GM12878 (cell line): Measurements from ENCODE around the gene EEF1E1. TPM values are rescaled to one million over a fixed set of nuclear protein-coding genes. Genes with fewer than 3 reads are reported as not detected.

Experiments used
- CREB1 ChIP-seq: IDR thresholded peaks from 2 replicates; pipeline ENCODE4 v1.6.1; 2012; ENCODE audit warnings: low read depth, mild to moderate bottlenecking, inconsistent platforms
- ESRRA ChIP-seq: IDR thresholded peaks from 2 replicates; pipeline ENCODE4 v1.6.1; 2012; ENCODE audit warnings: mild to moderate bottlenecking, low read length, improper control_type of control experiment
- IKZF1 ChIP-seq: fragments of 450-650 bp; conservative IDR thresholded peaks from 2 replicates; pipeline ENCODE4 v1.6.1; 2017; ENCODE audit warnings: antibody characterized with exemption, mild to moderate bottlenecking
- MEF2B ChIP-seq: fragments of 450-650 bp; IDR thresholded peaks from 2 replicates; pipeline ENCODE4 v1.6.1; 2018; ENCODE audit warnings: mild to moderate bottlenecking, moderate library complexity; ENCODE audit not compliant: partially characterized antibody, poor library complexity, severe bottlenecking
- NKRF ChIP-seq: fragments of 450-650 bp; conservative IDR thresholded peaks from 2 replicates; pipeline ENCODE4 v1.6.1; 2017; ENCODE audit warnings: mild to moderate bottlenecking, moderate library complexity
- NR2C1 ChIP-seq: fragments of 450-650 bp; IDR thresholded peaks from 2 replicates; pipeline ENCODE4 v1.6.1; 2017; ENCODE audit warnings: antibody characterized with exemption, mild to moderate bottlenecking, moderate library complexity
- POLR2A ChIP-seq: IDR thresholded peaks from 2 replicates; pipeline ENCODE4 v1.6.1; 2011; ENCODE audit warnings: low read depth, mild to moderate bottlenecking, low read length
- SIX5 ChIP-seq: IDR thresholded peaks from 2 replicates; pipeline ENCODE4 v1.6.1; 2011; ENCODE audit warnings: mild to moderate bottlenecking, low read depth, low read length, moderate library complexity; ENCODE audit not compliant: severe bottlenecking
- USF1 ChIP-seq: IDR thresholded peaks from 2 replicates; pipeline ENCODE4 v1.6.1; 2011; ENCODE audit warnings: borderline replicate concordance, low read depth, mild to moderate bottlenecking, moderate library complexity, mixed read lengths, low read length; ENCODE audit not compliant: insufficient read depth; ENCODE audit errors: extremely low read length
- ZBTB4 ChIP-seq: fragments of 450-650 bp; formaldehyde crosslinking; IDR thresholded peaks from 2 replicates; pipeline ENCODE4 v1.4.0; 2022; ENCODE audit warnings: mild to moderate bottlenecking, moderate library complexity
- polyA plus RNA-seq, 11 experiments: library from polyadenylated mRNA; depleted of rRNA in 4 of 11; unstranded in 6 of 11; stranded (reverse) in 5 of 11; fragments of >200 nt; fragmentation: Nextera tagmentation in 4 of 11; fragmentation: Illumina TruSeq in 1 of 11; extraction: Ambion mirVana in 4 of 11; extraction: Trizol in 1 of 11; gene quantifications; 1 replicate in 1 of 11; 2 replicates in 10 of 11; pipeline versions ENCODE4 v1.2.1 to v1.2.3, GENCODE V29; 2011 to 2016; ENCODE audit warnings: inconsistent platforms in 2 of 11, missing spikeins in 2 of 11, low read depth in 1 of 11
- total RNA-seq, 4 experiments: library from RNA; depleted of rRNA in 3 of 4; stranded (reverse); fragments of >200 nt in 3 of 4; fragmentation: Illumina TruSeq in 1 of 4; extraction: Trizol in 1 of 4; gene quantifications; 2 replicates each; pipeline versions ENCODE4 v1.2.1 to v1.2.3, GENCODE V29; 2013 to 2021

EEF1E1 gene
- total and polyA plus RNA-seq, 10 of the 15 experiments (the other 5 are each of a cell fraction or from before 2014, with no cell fraction given), result 55.3 to 668 (median 121) TPM

- TF ChIP-seq USF1 (peak; percentile 39), MEF2B (no peak), SIX5 (peak; percentile 10), NKRF (peak; percentile 92), IKZF1 (peak; percentile 47; the same call in 1 of the 2 replicates), POLR2A (peak; percentile 86), ZBTB4 (CRISPR knock-in tag) (no peak), NR2C1 (no peak), CREB1 (peak; percentile 85), ESRRA (no peak)
Observed at GRCh38 chr6:8102122-8102958, at the start of gene EEF1E1 (continued).
